Loucy (cell line): ENCODE results near the gene WDPCP.

Source experiments
- CTCF ChIP-seq: fragments of 200-600 bp; sonication (generic); conservative IDR thresholded peaks from 2 replicates; pipeline ENCODE4 v1.5.1; 2014; ENCODE audit warnings: mild to moderate bottlenecking, antibody characterized with exemption, low read length
- EZH2phosphoT487 ChIP-seq: fragments of 200-600 bp; IDR thresholded peaks from 2 replicates; pipeline ENCODE4 v1.6.1; 2018; ENCODE audit warnings: antibody characterized with exemption, mild to moderate bottlenecking, moderate library complexity, borderline replicate concordance

- no peak for TF ChIP-seq CTCF
- TF ChIP-seq EZH2phosphoT487, result no peak
These were observed 65.3 kb downstream of the WDPCP start for GRCh38 chr2:63522950-63523349.
